Tongue (tissue), 2 donors: ENCODE results near the gene OR10C1. TPM values are rescaled to one million over a fixed set of nuclear protein-coding genes. Genes with fewer than 3 reads are reported as not detected.
"Not testable (repeated sequence)": the region's sequence is repeated elsewhere in the genome, so short reads cannot be mapped to it uniquely, and the experiment has no call there.

ENCODE experiments used
- DNase-seq: peaks from one replicate; pipeline ENCODE4 v3.0.0-alpha.2; 2015
- total RNA-seq: library from RNA; depleted of rRNA; stranded (reverse); fragments of >200 nt; gene quantifications from one replicate; pipeline ENCODE4 v1.2.3, GENCODE V29; 2014

The OR10C1 gene
- total RNA-seq: not detected

DNA sequence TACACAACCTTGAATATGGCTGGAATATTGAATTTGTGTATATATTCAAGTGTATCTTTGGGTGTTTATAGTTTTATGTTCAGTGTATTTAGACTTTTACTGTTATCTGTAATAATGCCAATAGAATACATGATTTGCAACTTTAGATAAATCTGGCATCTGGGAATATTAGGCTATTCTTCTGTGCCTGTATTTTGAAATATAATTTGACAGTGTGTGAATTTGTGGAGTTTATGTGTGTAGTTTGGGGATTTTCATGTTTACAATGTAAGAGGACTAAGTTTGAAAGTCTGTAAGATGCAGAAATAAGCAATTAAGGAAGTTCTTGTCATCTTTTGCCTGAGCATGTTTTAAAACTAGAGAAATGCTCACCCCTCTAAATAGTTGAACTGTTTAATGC is at the start of gene OR10C1:
Gene OR10C1 (plus strand): TSS at position 301 of the 400 bp plus-strand sequence. CDS start 710 bp downstream, outside the sequence.
- no peak for DNase-seq

DNA sequence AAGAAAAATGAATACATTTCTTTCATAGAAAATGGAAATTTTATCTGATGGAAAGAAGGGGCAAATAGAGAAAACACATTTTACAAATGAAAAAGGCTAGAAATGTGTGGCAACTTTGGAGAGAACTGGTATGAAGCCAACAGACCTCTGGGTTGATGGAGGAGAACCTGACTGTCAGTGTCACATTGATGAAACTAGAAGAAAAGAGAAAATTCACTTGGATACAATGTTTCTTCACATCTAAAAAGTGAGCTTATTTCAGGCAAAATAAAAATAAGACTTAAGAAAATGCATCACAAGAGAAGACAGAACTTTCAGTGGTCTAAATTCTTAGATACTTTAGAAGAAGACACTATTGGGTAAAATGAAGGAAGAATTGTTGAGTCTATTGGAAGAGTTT is 43.8 kb upstream of the OR10C1 start, which contains the start of gene OR12D2:
Gene OR12D2 (plus strand): TSS at position 301 of the 400 bp plus-strand sequence. CDS start 1,069 bp downstream, outside the sequence.
- no peak for DNase-seq

GRCh38 chr6:29399525-29399924 is 39.6 kb upstream of the OR10C1 start:
- DNase-seq: no peak

GRCh38 chr6:29403801-29404200 is 35.3 kb upstream of the OR10C1 start:
- DNase-seq: no peak

DNA sequence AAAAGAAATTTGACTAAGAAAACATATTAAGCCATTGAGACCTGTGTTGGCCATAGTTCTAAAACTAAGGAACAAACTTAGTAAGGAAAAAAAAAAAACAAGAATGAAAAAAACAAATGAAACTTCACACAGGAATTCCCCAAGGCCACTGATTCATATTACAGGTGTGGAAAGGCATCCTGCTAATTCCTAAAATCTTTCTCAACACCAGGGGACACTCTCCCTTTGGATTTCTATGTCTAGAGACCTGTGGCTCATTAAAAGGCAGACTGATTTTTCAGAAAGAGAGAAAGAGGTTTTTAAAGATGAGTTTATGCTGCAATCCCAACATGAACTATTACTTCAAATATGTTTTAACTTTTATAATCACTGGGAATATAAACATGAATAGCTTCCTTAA is 24.5 kb upstream of the OR10C1 start, which contains the start of gene OR12D1:
Gene OR12D1 (plus strand): TSS at position 341 of the 400 bp plus-strand sequence.
- DNase-seq: peak; percentile 1

- DNase-seq: no peak
These were observed 19.6 kb upstream of the OR10C1 start for GRCh38 chr6:29419516-29419915.

GRCh38 chr6:29424168-29424567 is 14.9 kb upstream of the OR10C1 start:
- DNase-seq: no peak

DNA sequence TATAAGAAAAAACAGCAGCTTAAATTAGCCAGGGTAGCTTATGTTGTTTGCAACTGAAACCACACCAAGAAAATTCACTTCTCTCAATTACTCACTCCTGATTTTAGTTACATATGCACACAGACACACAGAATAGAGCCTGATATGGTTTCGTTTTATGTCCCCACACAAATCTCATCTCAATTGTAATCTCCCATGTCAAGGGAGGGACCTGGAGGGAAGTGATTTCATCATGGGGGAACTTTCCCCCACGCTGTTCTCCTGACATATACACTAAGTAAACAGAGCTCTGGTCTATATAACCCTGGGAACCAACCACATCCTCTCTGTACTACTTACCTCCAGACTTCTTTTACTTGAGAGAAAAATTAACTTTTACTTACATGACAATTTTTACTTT is 14.5 kb upstream of the OR10C1 start:
- DNase-seq: no peak

DNA sequence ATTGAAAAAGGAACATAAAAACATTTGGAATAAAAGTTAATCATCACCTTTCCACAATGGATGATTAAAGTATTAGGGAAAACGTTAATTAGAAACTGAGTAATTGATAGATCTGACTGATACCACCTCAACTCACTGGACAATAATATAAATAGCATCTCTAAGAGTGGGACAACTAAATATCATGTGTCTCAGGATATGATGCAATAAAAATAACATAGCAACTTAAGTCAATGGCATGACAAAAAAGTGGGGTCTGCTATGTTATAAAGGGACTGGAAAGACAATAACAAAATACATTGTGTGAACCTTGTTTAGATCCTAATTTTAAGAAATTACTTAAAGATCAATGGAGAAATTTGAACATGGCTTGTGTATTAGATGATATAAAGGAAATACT is 14.0 kb upstream of the OR10C1 start:
- DNase-seq: no peak

GRCh38 chr6:29426654-29427053 is 12.5 kb upstream of the OR10C1 start:
- DNase-seq: no peak

- DNase-seq: not testable (repeated sequence)
These were observed 2.4 kb upstream of the OR10C1 start for GRCh38 chr6:29436730-29437129.

DNA sequence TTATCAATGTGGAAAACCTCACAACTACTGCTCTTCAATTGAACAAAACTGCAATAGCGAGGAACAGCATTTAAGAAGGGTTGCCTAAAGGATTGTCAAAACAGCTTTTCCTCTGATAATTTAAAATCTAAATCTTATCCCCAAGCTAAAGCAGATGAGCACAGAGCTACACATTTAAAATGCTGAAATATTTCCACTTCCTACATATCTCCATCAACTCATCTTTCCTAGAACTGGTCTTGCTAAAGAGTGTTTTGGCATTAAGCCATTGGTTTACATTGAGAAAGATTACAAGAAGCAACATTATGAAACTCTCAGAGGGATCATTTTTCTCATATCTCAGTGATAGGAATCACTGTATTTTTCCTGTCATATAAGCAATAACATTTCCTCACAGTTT is 3.6 kb downstream of the OR10C1 start:
- DNase-seq: no peak

DNA sequence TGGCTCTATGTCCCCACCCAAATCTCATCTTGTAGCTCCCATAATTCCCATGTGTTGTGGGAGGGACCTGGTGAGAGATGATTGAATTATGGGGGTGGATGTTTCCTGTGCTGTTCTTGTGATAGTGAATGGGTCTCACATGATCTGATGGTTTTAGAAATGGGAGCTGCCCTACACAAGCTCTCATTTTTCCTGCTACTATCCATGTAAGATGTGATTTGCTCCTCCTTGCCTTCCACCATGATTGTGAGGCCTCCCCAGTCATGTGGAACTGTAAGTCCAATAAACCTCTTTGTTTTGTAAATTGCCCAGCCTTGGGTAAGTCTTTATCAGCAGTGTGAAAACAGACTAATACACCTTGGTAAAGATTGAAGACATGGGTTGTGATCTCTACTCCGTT is 4.9 kb downstream of the OR10C1 start:
- DNase-seq: not testable (repeated sequence)

DNA sequence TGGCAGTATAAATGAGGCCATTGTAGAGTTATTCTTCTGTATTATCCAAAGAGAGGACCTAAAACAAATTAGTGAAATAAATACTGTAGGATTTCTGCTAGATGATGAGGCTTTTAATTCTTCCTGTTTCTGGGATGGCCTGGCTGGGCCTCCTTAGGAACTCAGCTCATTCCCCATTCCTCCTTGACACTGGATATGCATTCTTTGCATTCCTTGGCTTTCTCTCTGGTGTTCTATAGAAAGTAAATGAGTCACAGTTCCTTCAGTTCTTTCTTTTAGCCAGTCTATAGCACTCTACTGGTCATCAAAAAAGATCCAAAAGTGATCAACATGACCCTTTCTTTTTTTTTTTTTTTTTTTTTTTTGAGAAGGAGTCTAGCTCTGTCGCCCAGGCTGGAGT is 8.6 kb downstream of the OR10C1 start:
- DNase-seq: no peak

GRCh38 chr6:29451471-29452193 is 12.5 kb downstream of the OR10C1 start:
- DNase-seq: no peak

DNA sequence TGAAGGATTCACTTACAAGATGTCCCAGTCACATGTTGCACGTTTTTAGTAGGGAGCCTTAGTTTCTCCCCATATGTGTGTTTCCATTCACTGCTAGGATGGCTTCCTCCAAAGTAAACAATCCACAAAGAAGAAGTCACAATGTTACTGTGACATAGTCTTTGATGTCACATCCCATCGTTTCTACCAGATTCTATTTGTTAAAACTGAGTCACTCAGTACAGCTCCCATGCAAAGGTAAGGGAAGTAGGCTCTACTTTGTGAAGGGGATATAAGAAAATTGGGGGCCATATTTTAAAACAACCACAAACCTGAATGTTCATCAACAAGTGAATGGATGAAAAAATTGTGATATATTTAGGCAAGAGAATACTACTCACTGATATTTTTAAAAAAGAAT is 17.9 kb downstream of the OR10C1 start, which contains the start of the genes OR11A1 and OR2H1:
Gene OR11A1 (minus strand): TSS at position 101 of the 400 bp plus-strand sequence. CDS start 29,430 bp downstream, outside the sequence.
Gene OR2H1 (plus strand): TSS at position 185 of the 400 bp plus-strand sequence. CDS start 4,615 bp downstream, outside the sequence.
- no peak for DNase-seq

DNA sequence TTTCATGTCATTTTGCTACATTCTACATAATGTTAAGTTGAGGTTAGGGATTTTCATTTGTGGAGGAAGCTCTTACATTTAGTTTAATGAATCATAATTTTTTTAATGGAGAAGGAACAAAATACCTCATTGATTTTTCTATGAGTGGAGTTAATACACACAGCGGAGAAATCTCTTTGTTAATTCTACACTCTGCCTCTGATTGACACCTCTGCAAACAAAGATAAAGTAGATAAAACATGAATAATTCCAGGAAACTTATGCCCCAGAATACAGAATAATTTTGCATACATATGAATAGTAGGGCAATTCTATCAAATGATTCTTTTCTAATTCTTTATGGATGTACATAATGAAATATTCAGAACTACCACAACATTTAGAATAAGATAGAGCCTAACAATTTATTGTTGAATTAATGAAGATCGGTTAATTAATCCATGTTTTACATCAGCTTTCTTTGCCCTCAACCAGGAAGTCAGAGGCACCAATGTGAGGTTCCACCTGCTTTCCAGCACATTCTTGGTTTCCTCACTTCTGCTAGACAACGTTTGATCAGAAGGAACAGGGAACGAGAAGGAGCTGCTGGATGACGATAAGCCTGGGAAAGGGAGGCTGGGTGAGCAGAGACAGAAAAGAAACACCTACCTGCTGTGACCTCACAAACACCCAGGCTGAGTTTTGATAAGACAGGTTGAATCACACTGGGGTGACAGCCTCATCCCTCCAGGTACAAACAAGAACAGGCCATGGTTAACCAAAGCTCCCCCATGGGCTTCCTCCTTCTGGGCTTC is 22.1 kb downstream of the OR10C1 start:
- DNase-seq: no peak

- no peak for DNase-seq
These were observed 22.9 kb downstream of the OR10C1 start for GRCh38 chr6:29462022-29462421.

DNA sequence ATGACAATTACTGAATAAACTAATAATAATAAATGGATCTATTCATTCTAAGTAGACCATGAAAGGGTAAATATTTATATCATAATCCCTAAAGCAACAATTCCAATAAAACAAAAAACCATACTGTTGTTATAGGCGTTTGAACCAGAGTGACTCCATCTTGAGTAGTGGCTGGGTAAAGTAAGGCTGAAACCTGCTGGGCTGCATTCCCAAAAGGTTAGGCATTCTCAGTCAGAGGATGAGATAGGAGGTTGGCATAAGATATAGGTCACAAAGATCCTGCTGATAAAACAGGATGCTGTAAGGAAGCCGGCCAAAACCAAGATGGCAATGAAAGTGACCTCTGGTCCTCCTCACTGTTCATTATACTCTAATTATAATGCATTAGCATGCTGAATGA is 26.2 kb downstream of the OR10C1 start:
- DNase-seq: no peak

- DNase-seq: peak; percentile 14
These were observed 26.7 kb downstream of the OR10C1 start for GRCh38 chr6:29465801-29466200.

- DNase-seq: no peak
These were observed 27.1 kb downstream of the OR10C1 start for GRCh38 chr6:29466241-29466640.

DNA sequence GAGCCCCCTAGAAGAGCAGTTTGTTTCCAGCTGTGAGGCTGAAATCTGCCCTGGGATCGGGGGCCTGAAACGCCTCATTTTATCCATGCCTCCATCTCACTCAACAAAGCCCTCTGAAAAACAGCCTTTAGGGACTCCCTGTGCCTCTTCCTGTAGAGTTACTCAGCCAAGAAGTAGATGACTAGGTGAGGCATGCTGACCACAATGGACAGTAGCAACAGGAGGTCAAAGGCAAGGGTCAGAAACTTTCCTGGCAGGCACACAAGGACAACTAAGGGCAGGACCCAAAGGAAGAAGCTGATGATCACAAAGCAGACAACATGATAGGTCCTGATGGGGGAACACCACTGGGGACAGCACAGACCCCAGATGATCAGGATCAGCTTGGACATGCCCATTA is 35.9 kb downstream of the OR10C1 start:
- DNase-seq: no peak

GRCh38 chr6:29477923-29478450 is 38.9 kb downstream of the OR10C1 start:
- no peak for DNase-seq
